ENCODE measurements around the gene ZC3H4.
A peak's percentile ranks its signal among the peaks of the same experiment; 100 is the strongest.

DNA sequence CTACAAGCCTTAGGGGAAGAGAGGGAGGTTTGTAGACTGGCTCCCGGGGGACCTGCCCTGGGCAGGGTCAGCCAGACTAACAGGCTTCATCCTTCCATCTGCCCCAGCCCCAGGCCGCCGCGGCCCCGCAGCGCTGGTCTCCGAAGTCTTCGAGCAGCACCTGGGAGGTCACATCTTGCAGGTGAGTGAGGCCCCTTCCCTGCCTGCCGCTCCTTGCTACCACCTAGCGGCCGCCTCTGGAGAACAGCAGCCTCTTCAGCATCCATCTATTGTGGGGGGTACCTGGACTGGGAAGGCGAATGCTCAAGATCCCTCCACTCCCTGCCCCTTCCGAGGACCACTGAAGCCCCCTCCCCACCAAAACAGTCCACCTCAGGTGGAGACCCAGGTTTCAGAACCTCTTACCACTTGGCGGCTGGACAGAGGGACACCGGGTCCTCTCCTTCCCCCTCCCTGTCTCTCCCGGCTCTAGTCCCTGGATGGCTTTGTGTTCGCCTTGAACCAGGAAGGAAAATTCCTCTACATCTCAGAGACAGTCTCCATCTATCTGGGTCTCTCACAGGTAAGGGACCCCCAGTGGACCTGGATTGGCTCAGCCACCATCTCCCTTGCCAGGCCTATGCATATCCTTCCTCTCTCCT, 81.3 kb downstream of the ZC3H4 start:
- TF ChIP-seq POLR2A (IDR thresholded peaks at IDR 0.05; ENCODE audit: borderline replicate concordance, extremely low read depth, insufficient read depth, insufficient read length) (no peak), ZNF274 (IDR thresholded peaks at IDR 0.05; ENCODE audit: low read depth, low read length) (no peak)
- TF ChIP-seq, protein P1, sequence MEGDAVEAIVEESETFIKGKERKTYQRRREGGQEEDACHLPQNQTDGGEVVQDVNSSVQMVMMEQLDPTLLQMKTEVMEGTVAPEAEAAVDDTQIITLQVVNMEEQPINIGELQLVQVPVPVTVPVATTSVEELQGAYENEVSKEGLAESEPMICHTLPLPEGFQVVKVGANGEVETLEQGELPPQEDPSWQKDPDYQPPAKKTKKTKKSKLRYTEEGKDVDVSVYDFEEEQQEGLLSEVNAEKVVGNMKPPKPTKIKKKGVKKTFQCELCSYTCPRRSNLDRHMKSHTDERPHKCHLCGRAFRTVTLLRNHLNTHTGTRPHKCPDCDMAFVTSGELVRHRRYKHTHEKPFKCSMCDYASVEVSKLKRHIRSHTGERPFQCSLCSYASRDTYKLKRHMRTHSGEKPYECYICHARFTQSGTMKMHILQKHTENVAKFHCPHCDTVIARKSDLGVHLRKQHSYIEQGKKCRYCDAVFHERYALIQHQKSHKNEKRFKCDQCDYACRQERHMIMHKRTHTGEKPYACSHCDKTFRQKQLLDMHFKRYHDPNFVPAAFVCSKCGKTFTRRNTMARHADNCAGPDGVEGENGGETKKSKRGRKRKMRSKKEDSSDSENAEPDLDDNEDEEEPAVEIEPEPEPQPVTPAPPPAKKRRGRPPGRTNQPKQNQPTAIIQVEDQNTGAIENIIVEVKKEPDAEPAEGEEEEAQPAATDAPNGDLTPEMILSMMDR (IDR thresholded peaks at IDR 0.05 in 2 of 3, conservative IDR thresholded peaks at IDR 0.05 in 1 of 3; ENCODE audit: borderline replicate concordance in 1 of 3, insufficient read depth in 1 of 3, low read depth in 2 of 3, low read length in 2 of 3) = peak; percentile 73 to 93 (median 90); a peak in 5 of 6 replicates
- TF ChIP-seq, protein P2, sequence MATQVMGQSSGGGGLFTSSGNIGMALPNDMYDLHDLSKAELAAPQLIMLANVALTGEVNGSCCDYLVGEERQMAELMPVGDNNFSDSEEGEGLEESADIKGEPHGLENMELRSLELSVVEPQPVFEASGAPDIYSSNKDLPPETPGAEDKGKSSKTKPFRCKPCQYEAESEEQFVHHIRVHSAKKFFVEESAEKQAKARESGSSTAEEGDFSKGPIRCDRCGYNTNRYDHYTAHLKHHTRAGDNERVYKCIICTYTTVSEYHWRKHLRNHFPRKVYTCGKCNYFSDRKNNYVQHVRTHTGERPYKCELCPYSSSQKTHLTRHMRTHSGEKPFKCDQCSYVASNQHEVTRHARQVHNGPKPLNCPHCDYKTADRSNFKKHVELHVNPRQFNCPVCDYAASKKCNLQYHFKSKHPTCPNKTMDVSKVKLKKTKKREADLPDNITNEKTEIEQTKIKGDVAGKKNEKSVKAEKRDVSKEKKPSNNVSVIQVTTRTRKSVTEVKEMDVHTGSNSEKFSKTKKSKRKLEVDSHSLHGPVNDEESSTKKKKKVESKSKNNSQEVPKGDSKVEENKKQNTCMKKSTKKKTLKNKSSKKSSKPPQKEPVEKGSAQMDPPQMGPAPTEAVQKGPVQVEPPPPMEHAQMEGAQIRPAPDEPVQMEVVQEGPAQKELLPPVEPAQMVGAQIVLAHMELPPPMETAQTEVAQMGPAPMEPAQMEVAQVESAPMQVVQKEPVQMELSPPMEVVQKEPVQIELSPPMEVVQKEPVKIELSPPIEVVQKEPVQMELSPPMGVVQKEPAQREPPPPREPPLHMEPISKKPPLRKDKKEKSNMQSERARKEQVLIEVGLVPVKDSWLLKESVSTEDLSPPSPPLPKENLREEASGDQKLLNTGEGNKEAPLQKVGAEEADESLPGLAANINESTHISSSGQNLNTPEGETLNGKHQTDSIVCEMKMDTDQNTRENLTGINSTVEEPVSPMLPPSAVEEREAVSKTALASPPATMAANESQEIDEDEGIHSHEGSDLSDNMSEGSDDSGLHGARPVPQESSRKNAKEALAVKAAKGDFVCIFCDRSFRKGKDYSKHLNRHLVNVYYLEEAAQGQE (IDR thresholded peaks at IDR 0.05; ENCODE audit: low read depth) = no peak
